ENCODE data around the gene ZNF177. TPM values are rescaled to one million over a fixed set of nuclear protein-coding genes. Genes with fewer than 3 reads are reported as not detected.

Gene ZNF177
- total and polyA plus RNA-seq, 4 donors: 0.32 to 0.67 (median 0.46) TPM

DNA sequence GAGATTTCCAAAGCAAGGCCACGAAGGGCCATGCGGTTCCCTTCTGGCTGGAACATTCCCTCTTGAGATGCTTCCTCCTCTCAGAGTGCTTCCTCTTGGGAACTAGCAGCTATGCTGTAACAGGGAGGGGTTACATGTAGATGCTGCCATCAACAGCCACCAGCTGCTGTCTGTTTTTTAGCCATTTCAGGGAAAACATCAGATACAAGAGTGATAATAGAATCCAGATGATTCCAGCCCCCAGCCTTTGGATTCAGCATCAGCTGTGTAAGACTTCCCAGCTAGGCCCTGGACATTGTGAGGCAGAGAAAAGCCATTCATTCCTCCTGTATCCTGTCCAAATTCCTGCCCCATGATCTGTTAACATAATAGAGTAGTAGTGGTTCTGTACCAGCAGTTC lies 8.2 kb upstream of the ZNF177 start:
- DNase-seq (ENCODE audit: low spot score): no peak
- Histone ChIP-seq H3K4me1 (ENCODE audit: control insufficient read depth in 4 of 4, insufficient read depth in 4 of 4, low read length in 3 of 4) (no peaks in the 10 kb centered on the region), H3K27me3 (ENCODE audit: control insufficient read depth in 4 of 4, insufficient read depth in 4 of 4, low read length in 3 of 4) (no peaks in the 10 kb centered on the region), H3K4me3 (ENCODE audit: low read depth in 1 of 3, low read length in 3 of 3) (peak overlapping the region in 2 of 3 donors; percentile 54 to 62), H3K9me3 (ENCODE audit: control insufficient read depth in 4 of 4, low read length in 3 of 4) (peaks cover 40 to 79% (median 55%) of the 10 kb centered on the region in 4 donors), H3K27ac (ENCODE audit: low read depth in 1 of 2, low read length in 2 of 2) (no peak overlapping the region), H3K9ac (ENCODE audit: low read depth in 1 of 2, low read length in 2 of 2) (no peak overlapping the region), H3K36me3 (ENCODE audit: control insufficient read depth in 4 of 4, insufficient read depth in 3 of 4, low read depth in 1 of 4, low read length in 3 of 4) (peaks cover 0 to 14% (median 8%) of the 10 kb centered on the region in 4 donors)
- 97% methylated on average over 2 of the region's 2 CpGs for WGBS
- TF ChIP-seq, protein P1, sequence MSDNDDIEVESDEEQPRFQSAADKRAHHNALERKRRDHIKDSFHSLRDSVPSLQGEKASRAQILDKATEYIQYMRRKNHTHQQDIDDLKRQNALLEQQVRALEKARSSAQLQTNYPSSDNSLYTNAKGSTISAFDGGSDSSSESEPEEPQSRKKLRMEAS (IDR thresholded peaks at IDR 0.05): no peak
- TF ChIP-seq HNF4A (conservative IDR thresholded peaks at IDR 0.05) (no peak), EGR1 (IDR thresholded peaks at IDR 0.05; ENCODE audit: low read depth in 2 of 2) (no peak), NR2F2 (IDR thresholded peaks at IDR 0.05) (no peak), YY1 (IDR thresholded peaks at IDR 0.05) (no peak), RXRA (IDR thresholded peaks at IDR 0.05) (no peak), SP1 (IDR thresholded peaks at IDR 0.05) (no peak), RAD21 (IDR thresholded peaks at IDR 0.05) (no peak), ZBTB33 (IDR thresholded peaks at IDR 0.05) (no peak), FOXA1 (IDR thresholded peaks at IDR 0.05) (no peak), CTCF (IDR thresholded peaks at IDR 0.05; ENCODE audit: low read depth, low read length, missing input control) (no peak), JUND (IDR thresholded peaks at IDR 0.05) (no peak), ATF3 (IDR thresholded peaks at IDR 0.05) (no peak), HNF4G (IDR thresholded peaks at IDR 0.05) (no peak)

- Histone ChIP-seq H3K4me1 (ENCODE audit: control insufficient read depth in 4 of 4, insufficient read depth in 4 of 4, low read length in 3 of 4) (no peaks in the 10 kb centered on the region), H3K9ac (ENCODE audit: low read depth in 1 of 2, low read length in 2 of 2) (no peak overlapping the region), H3K9me3 (ENCODE audit: control insufficient read depth in 4 of 4, low read length in 3 of 4) (peaks cover 14 to 82% (median 36%) of the 10 kb centered on the region in 4 donors), H3K27ac (ENCODE audit: low read depth in 1 of 2, low read length in 2 of 2) (no peak overlapping the region), H3K4me3 (ENCODE audit: low read depth in 1 of 3, low read length in 3 of 3) (peak overlapping the region in 2 of 3 donors; percentile 26 to 52), H3K36me3 (ENCODE audit: control insufficient read depth in 4 of 4, insufficient read depth in 3 of 4, low read depth in 1 of 4, low read length in 3 of 4) (peaks cover 0 to 10% (median 9%) of the 10 kb centered on the region in 4 donors), H3K27me3 (ENCODE audit: control insufficient read depth in 4 of 4, insufficient read depth in 4 of 4, low read length in 3 of 4) (no peaks in the 10 kb centered on the region)
- DNase-seq (ENCODE audit: low spot score): no peak
- no peak for TF ChIP-seq ZBTB33 (IDR thresholded peaks at IDR 0.05)
- TF ChIP-seq, protein P1 (IDR thresholded peaks at IDR 0.05): no peak
- TF ChIP-seq ATF3 (IDR thresholded peaks at IDR 0.05): no peak
- 92% methylated on average over 6 of the region's 6 CpGs for WGBS
Measured at GRCh38 chr19:9370738-9371619, 8.2 kb downstream of the ZNF177 start.

Data from liver (tissue), 9 donors.